CD14-positive monocyte (primary cell): Measurements from ENCODE around the gene MRPS18A. TPM values are rescaled to one million over a fixed set of nuclear protein-coding genes. Genes with fewer than 3 reads are reported as not detected.
A peak's percentile ranks its signal among the peaks of the same experiment; 100 is the strongest.

Source experiments
- DNase-seq, 3 donors: peaks; one replicate each; pipeline ENCODE4 v3.0.0-alpha.2; 2011 to 2022
- H2AFZ ChIP-seq: 2 replicates; pipeline ENCODE4 v1.6.0; 2012; ENCODE audit warnings: mild to moderate bottlenecking, low read depth, low read length, inconsistent platforms; ENCODE audit not compliant: insufficient read depth, poor library complexity, severe bottlenecking
- H3K27ac ChIP-seq, 2 donors: 1 replicate in 1 of 2; 2 replicates in 1 of 2; pipeline ENCODE4 v1.5.1; 2012 to 2013; ENCODE audit warnings: low read length in 2 of 2, control low read depth in 1 of 2, inconsistent platforms in 1 of 2, low read depth in 1 of 2, mild to moderate bottlenecking in 1 of 2
- H3K27me3 ChIP-seq, 2 donors: one replicate each; pipeline versions ENCODE4 v1.6.0 to v1.6.1; 2011 to 2013; ENCODE audit warnings: low read length in 2 of 2; ENCODE audit not compliant: control insufficient read depth in 2 of 2, insufficient read depth in 2 of 2
- H3K36me3 ChIP-seq, 2 donors: replicated peaks in 1 of 2; 1 replicate in 1 of 2; 2 replicates in 1 of 2; pipeline versions ENCODE4 v1.5.1 to v1.6.1; 2012 to 2013; ENCODE audit warnings: low read length in 2 of 2, control low read depth in 1 of 2, inconsistent platforms in 1 of 2, mild to moderate bottlenecking in 1 of 2; ENCODE audit not compliant: insufficient read depth in 2 of 2, control insufficient read depth in 1 of 2
- H3K4me1 ChIP-seq, 2 donors: 1 replicate in 1 of 2; 2 replicates in 1 of 2; pipeline versions ENCODE4 v1.5.1 to v1.6.1; 2012 to 2013; ENCODE audit warnings: low read length in 2 of 2, control low read depth in 1 of 2, inconsistent platforms in 1 of 2, mild to moderate bottlenecking in 1 of 2, moderate library complexity in 1 of 2; ENCODE audit not compliant: insufficient read depth in 2 of 2, control insufficient read depth in 1 of 2
- H3K4me2 ChIP-seq: replicated peaks from 2 replicates; pipeline ENCODE3; 2012; ENCODE audit warnings: low read length, moderate library complexity, mild to moderate bottlenecking; ENCODE audit not compliant: poor library complexity, severe bottlenecking; ENCODE audit errors: extremely low read depth
- H3K4me3 ChIP-seq, 3 experiments: fragments of 200-600 bp in 1 of 3; sonication (generic) in 1 of 3; replicated peaks in 1 of 3; 1 replicate in 2 of 3; 2 replicates in 1 of 3; pipeline ENCODE4 v1.5.1; 2011 to 2013; ENCODE audit warnings: low read length in 3 of 3, mild to moderate bottlenecking in 3 of 3, control low read depth in 2 of 3, low read depth in 2 of 3, inconsistent platforms in 1 of 3, moderate library complexity in 1 of 3
- H3K79me2 ChIP-seq: 2 replicates; pipeline ENCODE4 v1.6.0; 2012; ENCODE audit warnings: mild to moderate bottlenecking, control low read depth, inconsistent platforms, low read length, moderate library complexity; ENCODE audit not compliant: insufficient read depth
- H3K9ac ChIP-seq: 2 replicates; pipeline ENCODE4 v1.6.0; 2017; ENCODE audit warnings: low read length, mild to moderate bottlenecking; ENCODE audit not compliant: insufficient read depth, poor library complexity, severe bottlenecking
- H3K9me3 ChIP-seq, 2 donors: replicated peaks in 1 of 2; 1 replicate in 1 of 2; 2 replicates in 1 of 2; pipeline versions ENCODE4 v1.5.1 to v1.6.1; 2012 to 2013; ENCODE audit warnings: low read length in 2 of 2, control low read depth in 1 of 2; ENCODE audit not compliant: control insufficient read depth in 1 of 2, insufficient read depth in 1 of 2
- H4K20me1 ChIP-seq: 2 replicates; pipeline ENCODE4 v1.6.0; 2012; ENCODE audit warnings: mild to moderate bottlenecking, low read length, control low read depth, moderate library complexity; ENCODE audit not compliant: insufficient read depth
- H3K27ac Mint-ChIP-seq, 7 donors: one replicate each; pipeline ENCODE4 v1.8.0; 2020; ENCODE audit warnings: mild to moderate bottlenecking in 7 of 7, mixed read lengths in 7 of 7, moderate library complexity in 6 of 7, inconsistent platforms in 2 of 7
- H3K27me3 Mint-ChIP-seq, 3 donors: one replicate each; pipeline ENCODE4 v1.8.0; 2021 to 2022; ENCODE audit warnings: low read depth in 3 of 3, mild to moderate bottlenecking in 3 of 3, mixed read lengths in 3 of 3, moderate library complexity in 3 of 3, inconsistent platforms in 1 of 3
- H3K36me3 Mint-ChIP-seq, 2 donors: one replicate each; pipeline ENCODE4 v1.8.0; 2020; ENCODE audit warnings: mixed read lengths in 2 of 2, inconsistent platforms in 1 of 2, mild to moderate bottlenecking in 1 of 2
- H3K4me1 Mint-ChIP-seq: one replicate; pipeline ENCODE4 v1.8.0; 2020; ENCODE audit warnings: mild to moderate bottlenecking, mixed read lengths
- H3K4me3 Mint-ChIP-seq, 2 donors: one replicate each; pipeline ENCODE4 v1.8.0; 2020; ENCODE audit warnings: mild to moderate bottlenecking in 2 of 2, mixed read lengths in 2 of 2, moderate library complexity in 1 of 2
- H3K9me3 Mint-ChIP-seq, 7 donors: one replicate each; pipeline ENCODE4 v1.8.0; 2020 to 2022; ENCODE audit warnings: mixed read lengths in 7 of 7, mild to moderate bottlenecking in 6 of 7, moderate library complexity in 6 of 7, inconsistent platforms in 2 of 7
- WGBS: methylation state at CpG from one replicate; pipeline ENCODE4 v1.1.5; 2013; ENCODE audit warnings: missing lambda C conversion rate; ENCODE audit not compliant: insufficient coverage; 5-methylcytosine and 5-hydroxymethylcytosine counted together
- intact Hi-C, 2 donors: fragments of 100-400 bp; cut with micrococcal nuclease; formaldehyde crosslinking; loops; one replicate each; pipeline versions ENCODE4 v1.15.0 to v1.15.1; 2023
- polyA plus RNA-seq, 3 donors: library from polyadenylated mRNA; depleted of rRNA in 1 of 3; unstranded in 2 of 3; stranded (reverse) in 1 of 3; fragments of 300-500 nt in 2 of 3; fragments of >200 nt in 1 of 3; fragmentation: Illumina TruSeq in 2 of 3; gene quantifications; 1 replicate in 2 of 3; 2 replicates in 1 of 3; pipeline ENCODE4 v1.2.3, GENCODE V29; 2012 to 2021
- TF ChIP-seq, protein P1 (sequence below): fragments of 200-600 bp; IDR thresholded peaks from one replicate; pipeline ENCODE4 v1.8.0; 2022; ENCODE audit warnings: antibody characterized with exemption, mild to moderate bottlenecking

Gene MRPS18A
- polyA plus RNA-seq, 3 donors, result 17.3 to 45.3 (median 41.4) TPM

DNA sequence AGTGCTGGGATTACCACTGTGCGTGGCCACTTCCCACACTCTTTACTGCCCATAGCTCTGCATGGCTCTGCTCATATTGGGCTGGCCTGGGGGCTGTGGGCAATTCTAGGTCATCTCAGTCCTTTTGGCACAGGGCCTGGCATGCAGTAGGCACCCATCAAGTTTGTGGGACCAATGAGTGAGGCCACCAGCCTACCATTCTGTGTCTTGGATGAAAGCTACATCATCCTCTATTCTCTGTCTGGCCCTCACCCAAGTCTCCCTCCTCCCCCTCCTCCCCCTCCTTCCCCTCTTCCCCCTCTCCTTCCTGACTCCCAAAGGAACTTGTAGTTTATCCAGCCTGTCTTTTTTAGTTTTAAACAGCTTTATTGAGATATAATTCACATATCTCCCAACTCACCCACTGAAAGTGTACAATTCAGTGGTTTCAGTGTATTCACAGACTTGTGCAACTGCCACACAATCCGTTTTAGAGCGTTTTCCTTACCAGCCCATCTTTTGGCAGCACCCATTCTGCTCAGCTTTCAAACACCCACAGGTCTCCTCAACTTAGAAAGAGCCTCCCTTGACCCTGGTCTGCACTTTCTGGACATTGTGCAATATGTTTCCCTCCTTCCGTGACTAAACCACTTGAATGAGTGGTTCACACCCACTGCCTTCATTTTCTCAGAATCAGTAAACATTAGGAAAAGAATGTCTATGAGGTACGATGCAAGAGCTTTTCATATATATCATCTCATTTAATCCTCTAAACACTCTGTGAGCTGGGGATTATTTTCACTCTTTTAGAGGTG lies 21.5 kb upstream of the MRPS18A start:
- Mint-ChIP-seq H3K27ac (peak overlapping the region; percentile 51 to 87 (median 76)), H3K9me3 (peaks cover 0 to 4% (median 0%) of the 10 kb centered on the region in 7 donors), H3K4me1 (peaks cover 52% of the 10 kb centered on the region), H3K36me3 (peaks cover 0 to 6% of the 10 kb centered on the region in 2 donors), H3K27me3 (peaks cover 17 to 27% (median 20%) of the 10 kb centered on the region in 3 donors), H3K4me3 (peak overlapping the region; percentile 6 to 64)
- peaks cover 0 to 6% of the 10 kb centered on the region in 2 donors for H3K27me3 ChIP-seq
- H2AFZ ChIP-seq, result no peak overlapping the region
- intact Hi-C loops, result no loop called here
- H3K4me2 ChIP-seq, result peak overlapping the region; percentile 21
- peaks cover 38 to 57% of the 10 kb centered on the region in 2 donors for H3K4me1 ChIP-seq
- TF ChIP-seq, protein P1, sequence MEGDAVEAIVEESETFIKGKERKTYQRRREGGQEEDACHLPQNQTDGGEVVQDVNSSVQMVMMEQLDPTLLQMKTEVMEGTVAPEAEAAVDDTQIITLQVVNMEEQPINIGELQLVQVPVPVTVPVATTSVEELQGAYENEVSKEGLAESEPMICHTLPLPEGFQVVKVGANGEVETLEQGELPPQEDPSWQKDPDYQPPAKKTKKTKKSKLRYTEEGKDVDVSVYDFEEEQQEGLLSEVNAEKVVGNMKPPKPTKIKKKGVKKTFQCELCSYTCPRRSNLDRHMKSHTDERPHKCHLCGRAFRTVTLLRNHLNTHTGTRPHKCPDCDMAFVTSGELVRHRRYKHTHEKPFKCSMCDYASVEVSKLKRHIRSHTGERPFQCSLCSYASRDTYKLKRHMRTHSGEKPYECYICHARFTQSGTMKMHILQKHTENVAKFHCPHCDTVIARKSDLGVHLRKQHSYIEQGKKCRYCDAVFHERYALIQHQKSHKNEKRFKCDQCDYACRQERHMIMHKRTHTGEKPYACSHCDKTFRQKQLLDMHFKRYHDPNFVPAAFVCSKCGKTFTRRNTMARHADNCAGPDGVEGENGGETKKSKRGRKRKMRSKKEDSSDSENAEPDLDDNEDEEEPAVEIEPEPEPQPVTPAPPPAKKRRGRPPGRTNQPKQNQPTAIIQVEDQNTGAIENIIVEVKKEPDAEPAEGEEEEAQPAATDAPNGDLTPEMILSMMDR, result no peak
- no peaks in the 10 kb centered on the region for H3K36me3 ChIP-seq
- WGBS, result 0% methylated on average over 2 of the region's 5 CpGs
- DNase-seq, result peak; percentile 72 to 85 (median 84)
- no peaks in the 10 kb centered on the region for H3K9me3 ChIP-seq
- no peaks in the 10 kb centered on the region for H4K20me1 ChIP-seq
- no peak overlapping the region for H3K9ac ChIP-seq
- H3K27ac ChIP-seq, result peak overlapping the region in 1 of 2 donors; percentile 17
- H3K4me3 ChIP-seq, result peak overlapping the region in 1 of 3 experiments; percentile 33
- no peaks in the 10 kb centered on the region for H3K79me2 ChIP-seq

DNA sequence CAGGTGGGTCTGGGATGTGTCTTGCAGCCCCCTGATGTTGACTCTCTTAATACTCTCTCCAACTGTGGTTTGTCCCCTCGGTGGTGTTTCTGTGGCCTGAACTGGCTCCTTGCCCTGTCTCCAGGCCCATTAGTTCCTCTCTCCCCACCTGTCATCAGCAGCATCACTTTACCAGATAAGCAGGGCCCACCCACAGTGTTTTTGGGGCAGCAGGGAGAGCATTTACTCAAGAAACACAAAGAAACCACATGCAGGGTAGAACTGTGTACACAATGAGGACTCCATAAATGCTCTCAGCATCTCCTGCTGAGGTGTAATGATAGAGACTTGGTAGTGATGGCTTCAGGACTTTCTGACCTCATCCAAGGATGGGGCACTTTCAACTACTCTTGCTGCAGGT lies 20.2 kb upstream of the MRPS18A start:
- WGBS, result no CpG with 5 or more reads among the region's 1 CpG
- peak overlapping the region in 1 of 7 donors; percentile 73 for H3K27ac Mint-ChIP-seq
- H3K36me3 ChIP-seq, result no peaks in the 10 kb centered on the region

More for the DNA sequence above, 20.2 kb upstream of the MRPS18A start:
- no peak overlapping the region for H3K27ac ChIP-seq
- H3K4me1 Mint-ChIP-seq, result peaks cover 64% of the 10 kb centered on the region
- H3K27me3 Mint-ChIP-seq, result peaks cover 11 to 25% (median 15%) of the 10 kb centered on the region in 3 donors
- no peaks in the 10 kb centered on the region for H3K9me3 ChIP-seq
- H3K27me3 ChIP-seq, result peaks cover 0 to 6% of the 10 kb centered on the region in 2 donors
- H3K79me2 ChIP-seq, result no peaks in the 10 kb centered on the region
- peaks cover 48 to 69% of the 10 kb centered on the region in 2 donors for H3K4me1 ChIP-seq
- DNase-seq, result no peak
- no peak overlapping the region for H3K9ac ChIP-seq
- no peak overlapping the region for H3K4me3 ChIP-seq
- TF ChIP-seq, protein P1, result no peak
- peaks cover 0 to 6% of the 10 kb centered on the region in 2 donors for H3K36me3 Mint-ChIP-seq
- H3K4me2 ChIP-seq, result no peak overlapping the region
- H2AFZ ChIP-seq, result no peak overlapping the region
- peaks cover 0 to 4% (median 0%) of the 10 kb centered on the region in 7 donors for H3K9me3 Mint-ChIP-seq
- intact Hi-C loops, result loop anchor here in 1 of 2 donors (2.0 kb wide), 1 partner anchor 17 kb away; no protein-coding TSS in a partner anchor
- H3K4me3 Mint-ChIP-seq, result no peak overlapping the region
- no peaks in the 10 kb centered on the region for H4K20me1 ChIP-seq
